Measurements from ENCODE around the gene FOXC1. TPM values are rescaled to one million over a fixed set of nuclear protein-coding genes. Genes with fewer than 3 reads are reported as not detected.

The FOXC1 gene
- total RNA-seq, 1 experiment from 2014 or later, result not detected

DNA sequence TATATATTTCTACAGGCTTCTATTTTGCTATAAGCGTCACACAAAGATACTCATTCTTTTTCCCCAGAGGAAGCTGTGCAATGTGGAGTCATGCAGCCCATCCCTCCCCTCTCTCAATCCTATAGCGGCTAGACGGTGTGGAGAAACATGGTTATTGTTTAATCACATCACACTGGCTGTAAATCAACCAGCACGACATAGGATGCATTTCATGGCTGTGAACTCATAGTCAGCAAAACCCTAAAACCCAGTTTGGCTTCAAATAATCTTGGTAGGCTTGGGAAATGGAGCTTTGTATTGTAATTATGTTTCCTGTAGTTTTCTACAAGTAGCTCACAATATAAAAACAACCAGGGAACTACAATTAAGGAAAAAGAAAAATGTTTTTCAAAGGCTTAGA is 16.8 kb downstream of the FOXC1 start:
- Mint-ChIP-seq H3K4me3 (no peak overlapping the region), H3K36me3 (ENCODE audit: insufficient read depth in 1 of 3, low read depth in 3 of 3) (peaks cover 0 to 5% (median 4%) of the 10 kb centered on the region in 3 experiments; a peak in 4 of 7 replicates), H3K9me3 (no peaks in the 10 kb centered on the region; a peak in 1 of 5 replicates), H3K27ac (no peak overlapping the region), H3K27me3 (ENCODE audit: low read depth) (peaks cover 98% of the 10 kb centered on the region), H3K4me1 (peaks cover 10 to 12% of the 10 kb centered on the region in 2 experiments)
- Histone ChIP-seq H2BK15ac (ENCODE audit: low read depth, low read length) (no peak overlapping the region), H3K4me2 (ENCODE audit: insufficient read depth, insufficient read length, low read length) (no peak overlapping the region), H2AFZ (ENCODE audit: low read length) (no peak overlapping the region), H3K56ac (ENCODE audit: insufficient read length, low read depth, low read length) (no peak overlapping the region), H4K5ac (ENCODE audit: insufficient read length, low read depth, low read length) (no peak overlapping the region), H3K23me2 (ENCODE audit: insufficient read length, low read depth, low read length, poor library complexity, severe bottlenecking) (peaks cover 12% of the 10 kb centered on the region), H2AK5ac (ENCODE audit: insufficient read length, low read length) (no peak overlapping the region), H2BK20ac (ENCODE audit: low read depth, low read length, poor library complexity, severe bottlenecking) (no peak overlapping the region), H4K20me1 (ENCODE audit: control insufficient read depth, insufficient read depth, insufficient read length) (no peaks in the 10 kb centered on the region), H2BK120ac (ENCODE audit: low read depth, low read length, poor library complexity, severe bottlenecking) (no peak overlapping the region), H3K27ac (ENCODE audit: insufficient read length, low read depth, low read length) (no peak overlapping the region), H3K4me1 (ENCODE audit: insufficient read depth, low read length) (no peaks in the 10 kb centered on the region), H4K8ac (replicated peaks; ENCODE audit: insufficient read length, low read depth, low read length) (no peak overlapping the region), H3K4ac (ENCODE audit: low read depth, low read length) (no peak overlapping the region), H3K9me3 (ENCODE audit: control insufficient read depth, low read depth, low read length) (no peaks in the 10 kb centered on the region), H3K14ac (ENCODE audit: insufficient read depth, low read length) (no peak overlapping the region), H3K18ac (ENCODE audit: insufficient read length, low read depth, low read length) (no peak overlapping the region), H3K79me1 (ENCODE audit: insufficient read depth, low read depth, low read length, poor library complexity, severe bottlenecking) (no peaks in the 10 kb centered on the region), H3K27me3 (ENCODE audit: insufficient read depth, low read length) (peaks cover 69% of the 10 kb centered on the region), H3K23ac (ENCODE audit: insufficient read length, low read depth, low read length) (no peak overlapping the region), H3T11ph (ENCODE audit: low read length) (no peak overlapping the region), H2BK5ac (ENCODE audit: insufficient read length, low read length) (no peak overlapping the region), H3K79me2 (ENCODE audit: insufficient read depth, low read length) (no peaks in the 10 kb centered on the region), H4K91ac (ENCODE audit: insufficient read length, low read depth, low read length) (no peak overlapping the region), H2BK12ac (ENCODE audit: insufficient read length, low read depth, low read length) (no peak overlapping the region), H3K9ac (ENCODE audit: extremely low read depth, insufficient read length, low read length) (no peak overlapping the region)
- DNase-seq, result no peak
- no CpG with 5 or more reads among the region's 4 CpGs for WGBS (ENCODE audit: extremely low coverage, insufficient read length, low lambda C conversion rate)
- TF ChIP-seq, protein P1, sequence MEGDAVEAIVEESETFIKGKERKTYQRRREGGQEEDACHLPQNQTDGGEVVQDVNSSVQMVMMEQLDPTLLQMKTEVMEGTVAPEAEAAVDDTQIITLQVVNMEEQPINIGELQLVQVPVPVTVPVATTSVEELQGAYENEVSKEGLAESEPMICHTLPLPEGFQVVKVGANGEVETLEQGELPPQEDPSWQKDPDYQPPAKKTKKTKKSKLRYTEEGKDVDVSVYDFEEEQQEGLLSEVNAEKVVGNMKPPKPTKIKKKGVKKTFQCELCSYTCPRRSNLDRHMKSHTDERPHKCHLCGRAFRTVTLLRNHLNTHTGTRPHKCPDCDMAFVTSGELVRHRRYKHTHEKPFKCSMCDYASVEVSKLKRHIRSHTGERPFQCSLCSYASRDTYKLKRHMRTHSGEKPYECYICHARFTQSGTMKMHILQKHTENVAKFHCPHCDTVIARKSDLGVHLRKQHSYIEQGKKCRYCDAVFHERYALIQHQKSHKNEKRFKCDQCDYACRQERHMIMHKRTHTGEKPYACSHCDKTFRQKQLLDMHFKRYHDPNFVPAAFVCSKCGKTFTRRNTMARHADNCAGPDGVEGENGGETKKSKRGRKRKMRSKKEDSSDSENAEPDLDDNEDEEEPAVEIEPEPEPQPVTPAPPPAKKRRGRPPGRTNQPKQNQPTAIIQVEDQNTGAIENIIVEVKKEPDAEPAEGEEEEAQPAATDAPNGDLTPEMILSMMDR (conservative IDR thresholded peaks at IDR 0.05), result no peak

Measured in H9 (cell line).